ENCODE results near the gene REEP5. TPM values are rescaled to one million over a fixed set of nuclear protein-coding genes. Genes with fewer than 3 reads are reported as not detected.

REEP5 gene
- total and polyA plus RNA-seq, 2 of the 13 experiments (the other 11 are each of a cell fraction or from before 2014, with no cell fraction given) = 49.4 to 239 TPM

GRCh38 chr5:112846556-112846955, 75.5 kb downstream of the REEP5 start:
- Histone ChIP-seq H3K4me3 (replicated peaks in 1 of 3; ENCODE audit: insufficient read depth in 1 of 3, low read depth in 2 of 3, low read length in 3 of 3) (no peak overlapping the region), H3K27me3 (ENCODE audit: control insufficient read depth in 1 of 2, insufficient read depth in 2 of 2, low read length in 2 of 2) (no peaks in the 10 kb centered on the region), H3K4me1 (ENCODE audit: insufficient read depth, low read length) (peaks cover 16% of the 10 kb centered on the region), H3K79me2 (ENCODE audit: insufficient read depth, low read length) (no peaks in the 10 kb centered on the region), H2AFZ (ENCODE audit: low read length) (no peak overlapping the region), H4K20me1 (ENCODE audit: insufficient read depth, low read length) (no peaks in the 10 kb centered on the region), H3K27ac (ENCODE audit: extremely low read length, insufficient read depth, low read length) (no peak overlapping the region), H3K36me3 (replicated peaks in 1 of 2; ENCODE audit: control insufficient read depth in 1 of 2, insufficient read depth in 2 of 2, low read length in 2 of 2) (no peaks in the 10 kb centered on the region), H3K4me2 (ENCODE audit: low read depth, low read length) (no peak overlapping the region), H3K9me3 (ENCODE audit: low read length) (no peaks in the 10 kb centered on the region), H3K9ac (ENCODE audit: insufficient read depth, low read depth, low read length) (no peak overlapping the region)
- no peak for TF ChIP-seq ZNF234 (CRISPR knock-in tag; conservative IDR thresholded peaks at IDR 0.05)
- TF ChIP-seq ZNF383 (CRISPR knock-in tag; IDR thresholded peaks at IDR 0.05; ENCODE audit: borderline replicate concordance) = no peak
- no peak for TF ChIP-seq TEAD3 (CRISPR knock-in tag; optimal IDR thresholded peaks at IDR 0.05; ENCODE audit: borderline replicate concordance)
- no peak for TF ChIP-seq PCBP2 (optimal IDR thresholded peaks at IDR 0.05; ENCODE audit: low read depth, low read length, poor library complexity, severe bottlenecking)
- TF ChIP-seq MEIS2 (CRISPR knock-in tag; IDR thresholded peaks at IDR 0.05) = no peak
- no peak for TF ChIP-seq TRIM24 (CRISPR knock-in tag; IDR thresholded peaks at IDR 0.05)
- TF ChIP-seq HMG20B (CRISPR knock-in tag; conservative IDR thresholded peaks at IDR 0.05) = no peak
- no peak for TF ChIP-seq BRF2 (CRISPR knock-in tag; IDR thresholded peaks at IDR 0.05)
- TF ChIP-seq HIC2 (CRISPR knock-in tag; IDR thresholded peaks at IDR 0.05; ENCODE audit: low read depth) = no peak
- no peak for TF ChIP-seq NFE2L2 (IDR thresholded peaks at IDR 0.05; ENCODE audit: low read length)
- no peak for TF ChIP-seq ZNF160 (CRISPR knock-in tag; IDR thresholded peaks at IDR 0.05)
- TF ChIP-seq JUNB (CRISPR knock-in tag; IDR thresholded peaks at IDR 0.05; ENCODE audit: borderline replicate concordance) = no peak
- TF ChIP-seq ZNF276 (CRISPR knock-in tag; IDR thresholded peaks at IDR 0.05; ENCODE audit: low read depth) = no peak
- no peak for TF ChIP-seq ZNF282 (IDR thresholded peaks at IDR 0.05; ENCODE audit: partially characterized antibody)
- no peak for TF ChIP-seq ZNF337 (CRISPR knock-in tag; IDR thresholded peaks at IDR 0.05; ENCODE audit: borderline replicate concordance, low read depth)
- no peak for TF ChIP-seq TCF7L2 (IDR thresholded peaks at IDR 0.05; ENCODE audit: low read depth, low read length)
- TF ChIP-seq CSRNP2 (CRISPR knock-in tag; conservative IDR thresholded peaks at IDR 0.05; ENCODE audit: low read depth) = no peak
- no peak for TF ChIP-seq ZBTB3 (CRISPR knock-in tag; IDR thresholded peaks at IDR 0.05; ENCODE audit: borderline replicate concordance, low read depth)
- TF ChIP-seq ATF7-NPFF (CRISPR knock-in tag; IDR thresholded peaks at IDR 0.05; ENCODE audit: low read depth) = no peak
- TF ChIP-seq ZNF773 (CRISPR knock-in tag; IDR thresholded peaks at IDR 0.05; ENCODE audit: borderline replicate concordance) = no peak
- intact Hi-C loops (cut with micrococcal nuclease; ENCODE audit: unreplicated experiment) = no loop called here
- CTCF ChIA-PET (ENCODE audit: low intra/inter-chr PET ratio, low total read pairs) = no interaction called here
- in situ Hi-C loops (cut with HindIII; ENCODE audit: extremely low pct_ligation_motif_present, low pct_unique_long_range_greater_than_20kb) = loop anchor here (5.0 kb wide), 2 partner anchors 154 to 294 kb away; no protein-coding TSS in a partner anchor
- WGBS (ENCODE audit: low lambda C conversion rate) = 58% methylated on average over 5 of the region's 5 CpGs
- no peak for ATAC-seq
- FAIRE-seq = no peak
- no peak for DNase-seq (ENCODE audit: low spot score)
- no TSS peak for BruUV-seq (replicated peaks)
- POLR2A ChIA-PET = no interaction called here
